Measurements from ENCODE around the gene KIAA2012.
A peak's percentile ranks its signal among the peaks of the same experiment; 100 is the strongest.
"Not testable (repeated sequence)": the region's sequence is repeated elsewhere in the genome, so short reads cannot be mapped to it uniquely, and the experiment has no call there.

Gene KIAA2012

GRCh38 chr2:202204855-202205254 is 131.8 kb downstream of the KIAA2012 start:
- no peak for DNase-seq

- DNase-seq: no peak
These were observed 135.5 kb downstream of the KIAA2012 start for GRCh38 chr2:202208526-202208925.

GRCh38 chr2:202215179-202215578 is 142.1 kb downstream of the KIAA2012 start:
- DNase-seq: no peak

GRCh38 chr2:202221873-202222272 is 148.8 kb downstream of the KIAA2012 start:
- no peak for DNase-seq

- peak; percentile 44 for DNase-seq
These were observed 164.8 kb downstream of the KIAA2012 start for GRCh38 chr2:202237787-202238233.

GRCh38 chr2:202238234-202239197 is 165.5 kb downstream of the KIAA2012 start, which contains the start of gene SUMO1:
SUMO1 (minus strand) TSS chr2:202238597; CDS start chr2:202238451, 146 bp downstream.
- DNase-seq: peak; percentile 86

- DNase-seq: not testable (repeated sequence)
These were observed 174.7 kb downstream of the KIAA2012 start for GRCh38 chr2:202247710-202248109.

- no peak for DNase-seq
These were observed 176.6 kb downstream of the KIAA2012 start for GRCh38 chr2:202249521-202250253.

GRCh38 chr2:202251494-202251893 is 178.4 kb downstream of the KIAA2012 start:
- DNase-seq: no peak
